Kidney (tissue), 14 donors: ENCODE measurements around the gene GFAP. TPM values are rescaled to one million over a fixed set of nuclear protein-coding genes. Genes with fewer than 3 reads are reported as not detected.

Experiments
- DNase-seq, 5 donors: peaks; one replicate each; pipeline ENCODE4 v3.0.0-alpha.2; 2013 to 2020
- FAIRE-seq: peaks from 2 replicates; lab custom pipeline; 2012; peaks lifted over from hg19 to GRCh38; lab: Jason Lieb, UNC
- H3K27ac ChIP-seq, 2 donors: one replicate each; pipeline ENCODE4 v1.7.0; 2013; ENCODE audit warnings: low read depth in 2 of 2, low read length in 2 of 2, inconsistent platforms in 1 of 2
- H3K27me3 ChIP-seq: one replicate; pipeline ENCODE4 v1.7.1; 2013; ENCODE audit warnings: low read length, inconsistent platforms; ENCODE audit not compliant: control insufficient read depth, insufficient read depth
- H3K36me3 ChIP-seq, 3 donors: one replicate each; pipeline versions ENCODE4 v1.7.0 to v1.7.1; 2013; ENCODE audit warnings: low read length in 3 of 3, control low read depth in 1 of 3, inconsistent platforms in 1 of 3; ENCODE audit not compliant: insufficient read depth in 3 of 3, control insufficient read depth in 2 of 3
- H3K4me1 ChIP-seq, 3 donors: one replicate each; pipeline versions ENCODE4 v1.7.0 to v1.7.1; 2013; ENCODE audit warnings: low read length in 3 of 3, inconsistent platforms in 1 of 3, low read depth in 1 of 3; ENCODE audit not compliant: control insufficient read depth in 2 of 3, insufficient read depth in 2 of 3
- H3K4me3 ChIP-seq, 3 donors: one replicate each; pipeline versions ENCODE4 v1.7.0 to v1.8.1; 2013; ENCODE audit warnings: low read length in 3 of 3, control low read depth in 1 of 3, inconsistent platforms in 1 of 3
- H3K9ac ChIP-seq, 3 donors: one replicate each; pipeline versions ENCODE4 v1.7.0 to v1.7.1; 2013; ENCODE audit warnings: low read length in 3 of 3, control low read depth in 1 of 3, inconsistent platforms in 1 of 3
- H3K9me3 ChIP-seq, 3 donors: one replicate each; pipeline versions ENCODE4 v1.7.0 to v1.7.1; 2013; ENCODE audit warnings: low read length in 3 of 3, control low read depth in 1 of 3, inconsistent platforms in 1 of 3; ENCODE audit not compliant: control insufficient read depth in 2 of 3, insufficient read depth in 1 of 3
- intact Hi-C: fragments of 100-400 bp; cut with DNase I; formaldehyde crosslinking; loops from one replicate; pipeline ENCODE4 v1.11.1; 2022
- polyA plus RNA-seq: library from polyadenylated mRNA; stranded (reverse); fragments of 350-450 nt; fragmentation: Illumina TruSeq; extraction: RNeasy Lipid Tissue Mini Kit (QIAGEN cat#74804); gene quantifications from one replicate; pipeline ENCODE4 v1.2.3, GENCODE V29; 2014; ENCODE audit warnings: low read depth, low replicate concordance; ENCODE audit not compliant: insufficient read depth
- total RNA-seq: library from RNA; stranded (reverse); fragmentation: NEBNext Ultra II Directional; extraction: Animal tissue kit (Norgen Biotek cat#: 25700); gene quantifications from one replicate; pipeline ENCODE4 v1.2.1, GENCODE V29; 2021
- TF ChIP-seq, protein P1 (sequence below): IDR thresholded peaks from 3 replicates; pipeline ENCODE4 v1.5.1; 2012; ENCODE audit warnings: mild to moderate bottlenecking, moderate library complexity, borderline replicate concordance; ENCODE audit not compliant: insufficient read depth; ENCODE audit errors: extremely low read depth
- donor health status: control.
- donor health status: control.
- donor health status: control.
- donor health status: control.
- donor health status: control.
- donor health status: DM: yes; HTN: yes; CAD: no.
- donor health status: Normal renal cell carcinoma (clear cell type).

GFAP gene
- total and polyA plus RNA-seq, 2 donors from 2014 or later: 1.4 to 2.3 TPM

DNA sequence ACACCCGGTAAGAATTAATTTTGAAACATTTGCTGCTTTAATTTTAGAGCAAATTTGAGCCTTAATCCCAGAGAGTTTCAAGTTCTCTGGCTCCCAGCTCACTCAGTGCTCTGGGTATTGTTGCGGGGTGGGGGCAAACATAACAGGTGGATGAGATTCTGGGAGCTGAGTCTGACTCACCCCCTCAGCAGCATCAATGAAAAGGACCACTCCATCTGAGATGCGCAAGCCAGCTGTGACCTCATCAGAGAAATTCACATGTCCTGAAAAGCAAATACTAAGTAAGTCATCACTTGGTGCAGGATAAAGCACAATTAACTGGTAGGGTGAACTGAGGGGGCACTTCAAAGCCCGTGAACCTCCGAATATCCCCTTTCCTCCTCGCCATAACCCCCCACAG, 35.9 kb downstream of the GFAP start:
- Histone ChIP-seq H3K27ac (no peak overlapping the region), H3K9ac (no peak overlapping the region), H3K9me3 (no peaks in the 10 kb centered on the region), H3K36me3 (peaks cover 9 to 53% (median 33%) of the 10 kb centered on the region in 3 donors), H3K27me3 (no peaks in the 10 kb centered on the region), H3K4me1 (no peaks in the 10 kb centered on the region), H3K4me3 (no peak overlapping the region)
- intact Hi-C loops: no loop called here
- no peak for FAIRE-seq
- TF ChIP-seq, protein P1, sequence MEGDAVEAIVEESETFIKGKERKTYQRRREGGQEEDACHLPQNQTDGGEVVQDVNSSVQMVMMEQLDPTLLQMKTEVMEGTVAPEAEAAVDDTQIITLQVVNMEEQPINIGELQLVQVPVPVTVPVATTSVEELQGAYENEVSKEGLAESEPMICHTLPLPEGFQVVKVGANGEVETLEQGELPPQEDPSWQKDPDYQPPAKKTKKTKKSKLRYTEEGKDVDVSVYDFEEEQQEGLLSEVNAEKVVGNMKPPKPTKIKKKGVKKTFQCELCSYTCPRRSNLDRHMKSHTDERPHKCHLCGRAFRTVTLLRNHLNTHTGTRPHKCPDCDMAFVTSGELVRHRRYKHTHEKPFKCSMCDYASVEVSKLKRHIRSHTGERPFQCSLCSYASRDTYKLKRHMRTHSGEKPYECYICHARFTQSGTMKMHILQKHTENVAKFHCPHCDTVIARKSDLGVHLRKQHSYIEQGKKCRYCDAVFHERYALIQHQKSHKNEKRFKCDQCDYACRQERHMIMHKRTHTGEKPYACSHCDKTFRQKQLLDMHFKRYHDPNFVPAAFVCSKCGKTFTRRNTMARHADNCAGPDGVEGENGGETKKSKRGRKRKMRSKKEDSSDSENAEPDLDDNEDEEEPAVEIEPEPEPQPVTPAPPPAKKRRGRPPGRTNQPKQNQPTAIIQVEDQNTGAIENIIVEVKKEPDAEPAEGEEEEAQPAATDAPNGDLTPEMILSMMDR: no peak
- DNase-seq: no peak

DNA sequence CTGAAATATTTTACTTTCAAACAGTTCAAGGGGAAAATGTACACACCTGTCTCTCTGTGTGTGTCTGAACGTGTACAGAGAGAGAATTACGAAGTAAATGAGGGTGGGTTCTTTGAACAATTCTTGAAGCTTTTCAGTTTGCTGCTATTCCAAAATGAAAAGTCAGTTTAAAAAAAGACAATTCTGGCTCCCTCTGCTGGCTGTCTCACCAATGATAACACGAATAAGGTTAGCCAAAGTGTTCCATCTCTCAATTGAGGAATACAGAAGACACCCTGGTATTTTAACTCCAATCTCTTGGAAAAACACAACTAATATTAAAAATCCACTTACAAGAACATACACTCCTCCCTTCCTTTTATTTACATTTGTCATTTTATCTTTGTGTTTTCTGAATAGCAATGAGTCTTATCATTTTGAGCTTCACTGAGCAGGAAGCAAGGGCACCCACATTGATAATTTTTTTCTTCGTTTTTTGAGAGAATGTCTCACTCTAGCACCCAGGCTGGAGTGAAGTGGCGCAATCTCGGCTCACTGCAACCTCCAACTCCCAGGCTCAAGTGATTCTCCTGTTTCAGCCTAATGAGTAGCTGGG, 36.6 kb downstream of the GFAP start:
- Histone ChIP-seq H3K9me3 (no peaks in the 10 kb centered on the region), H3K27ac (no peak overlapping the region), H3K4me1 (no peaks in the 10 kb centered on the region), H3K9ac (no peak overlapping the region), H3K27me3 (no peaks in the 10 kb centered on the region), H3K36me3 (peaks cover 12 to 54% (median 34%) of the 10 kb centered on the region in 3 donors), H3K4me3 (no peak overlapping the region)
- intact Hi-C loops: no loop called here
- TF ChIP-seq, protein P1: peak; percentile 61
- FAIRE-seq (no peak), DNase-seq (peak in 3 of 5 donors; percentile 25 to 66 (median 55))

DNA sequence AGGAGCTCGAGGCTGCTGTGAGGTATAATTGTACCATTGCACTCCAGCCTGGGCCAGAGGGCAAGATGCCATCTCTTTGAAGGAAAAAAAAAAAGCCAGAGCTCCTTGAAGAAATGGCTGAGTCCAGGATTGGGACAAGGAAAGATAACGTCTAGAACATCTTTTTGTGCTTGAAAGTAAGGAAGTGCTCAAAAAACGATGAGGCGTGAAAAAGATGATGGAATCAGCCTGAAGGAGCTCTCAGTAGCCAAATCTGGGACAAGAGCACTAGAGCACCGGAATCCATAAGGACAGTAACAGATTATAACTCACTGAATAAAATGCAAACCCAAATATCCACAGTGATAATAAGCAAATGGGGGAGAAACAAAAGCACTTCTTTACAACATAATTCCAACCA, 38.2 kb downstream of the GFAP start:
- TF ChIP-seq, protein P1: no peak
- intact Hi-C loops: no loop called here
- H3K27me3 ChIP-seq: no peaks in the 10 kb centered on the region
- H3K9ac ChIP-seq: no peak overlapping the region
- H3K4me1 ChIP-seq: no peaks in the 10 kb centered on the region
- DNase-seq: no peak
- no peak overlapping the region for H3K27ac ChIP-seq
- peaks cover 9 to 50% (median 26%) of the 10 kb centered on the region in 3 donors for H3K36me3 ChIP-seq
- H3K4me3 ChIP-seq: no peak overlapping the region
- H3K9me3 ChIP-seq: no peaks in the 10 kb centered on the region
- FAIRE-seq: no peak

DNA sequence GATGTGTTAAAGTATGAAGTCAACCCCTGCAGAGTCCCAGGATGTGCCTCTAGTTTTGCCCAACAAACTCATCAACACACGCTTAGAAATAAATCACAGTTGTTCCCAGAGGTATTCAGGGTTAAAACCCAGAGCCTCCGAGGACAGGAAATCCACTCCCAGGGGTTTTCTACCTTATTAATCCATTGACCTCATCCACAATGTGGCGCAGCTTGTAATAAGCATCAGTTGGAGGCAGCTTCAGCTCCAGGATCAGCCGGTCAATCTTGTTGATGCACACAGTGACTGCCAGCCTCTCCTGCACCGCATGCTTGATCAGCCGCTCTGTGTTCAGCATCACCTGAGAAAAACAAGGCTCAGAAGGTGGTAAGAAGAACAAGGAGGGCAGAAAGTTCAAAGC, 39.5 kb downstream of the GFAP start:
- H3K4me3 ChIP-seq: no peak overlapping the region
- H3K9ac ChIP-seq: no peak overlapping the region
- intact Hi-C loops: no loop called here
- FAIRE-seq (no peak), DNase-seq (no peak)
- TF ChIP-seq, protein P1: no peak
- H3K36me3 ChIP-seq: peaks cover 7 to 54% (median 29%) of the 10 kb centered on the region in 3 donors
- H3K27ac ChIP-seq: no peak overlapping the region
- H3K27me3 ChIP-seq: no peaks in the 10 kb centered on the region
- H3K9me3 ChIP-seq: no peaks in the 10 kb centered on the region
- H3K4me1 ChIP-seq: no peaks in the 10 kb centered on the region
